Measurements from ENCODE around the gene ZNF565.
"Not testable (repeated sequence)": the region's sequence is repeated elsewhere in the genome, so short reads cannot be mapped to it uniquely, and the experiment has no call there.

DNA sequence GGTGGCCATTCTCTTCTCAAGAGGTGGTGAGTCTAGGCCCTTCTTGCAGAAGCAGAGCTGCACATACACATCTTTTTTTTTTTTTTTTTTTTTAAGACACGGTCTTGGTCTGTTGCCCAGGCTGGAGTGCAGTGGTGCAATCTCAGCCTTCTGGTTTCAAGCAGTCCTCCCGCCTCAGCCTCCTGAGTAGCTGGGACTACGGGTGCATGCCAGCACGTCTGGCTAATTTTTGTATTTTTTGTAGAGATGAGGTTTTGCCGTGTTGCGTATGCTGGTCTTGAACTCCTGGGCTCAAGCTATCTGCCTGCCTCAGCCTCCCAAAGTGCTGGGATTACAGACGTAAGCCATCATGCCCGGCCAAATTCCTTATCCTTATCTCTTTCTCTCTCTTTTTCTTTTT is 40.6 kb downstream of the ZNF565 start:
- TF ChIP-seq, protein P1, sequence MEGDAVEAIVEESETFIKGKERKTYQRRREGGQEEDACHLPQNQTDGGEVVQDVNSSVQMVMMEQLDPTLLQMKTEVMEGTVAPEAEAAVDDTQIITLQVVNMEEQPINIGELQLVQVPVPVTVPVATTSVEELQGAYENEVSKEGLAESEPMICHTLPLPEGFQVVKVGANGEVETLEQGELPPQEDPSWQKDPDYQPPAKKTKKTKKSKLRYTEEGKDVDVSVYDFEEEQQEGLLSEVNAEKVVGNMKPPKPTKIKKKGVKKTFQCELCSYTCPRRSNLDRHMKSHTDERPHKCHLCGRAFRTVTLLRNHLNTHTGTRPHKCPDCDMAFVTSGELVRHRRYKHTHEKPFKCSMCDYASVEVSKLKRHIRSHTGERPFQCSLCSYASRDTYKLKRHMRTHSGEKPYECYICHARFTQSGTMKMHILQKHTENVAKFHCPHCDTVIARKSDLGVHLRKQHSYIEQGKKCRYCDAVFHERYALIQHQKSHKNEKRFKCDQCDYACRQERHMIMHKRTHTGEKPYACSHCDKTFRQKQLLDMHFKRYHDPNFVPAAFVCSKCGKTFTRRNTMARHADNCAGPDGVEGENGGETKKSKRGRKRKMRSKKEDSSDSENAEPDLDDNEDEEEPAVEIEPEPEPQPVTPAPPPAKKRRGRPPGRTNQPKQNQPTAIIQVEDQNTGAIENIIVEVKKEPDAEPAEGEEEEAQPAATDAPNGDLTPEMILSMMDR (IDR thresholded peaks at IDR 0.05): not testable (repeated sequence)
- TF ChIP-seq POLR2A (IDR thresholded peaks at IDR 0.05): not testable (repeated sequence)
